Stimulated activated CD8-positive, alpha-beta memory T cell treated with anti-CD3 and anti-CD28 coated beads, Interleukin-7, amount 100 ng/mL, for 48 hours (primary cell): ENCODE measurements around the gene PLXNA1.

Source experiments
- DNase-seq, 2 donors: peaks; one replicate each; pipeline ENCODE4 v3.0.0-alpha.2; 2020; ENCODE audit warnings: low read depth in 1 of 2; ENCODE audit errors: extremely low read depth in 1 of 2

PLXNA1 gene

DNA sequence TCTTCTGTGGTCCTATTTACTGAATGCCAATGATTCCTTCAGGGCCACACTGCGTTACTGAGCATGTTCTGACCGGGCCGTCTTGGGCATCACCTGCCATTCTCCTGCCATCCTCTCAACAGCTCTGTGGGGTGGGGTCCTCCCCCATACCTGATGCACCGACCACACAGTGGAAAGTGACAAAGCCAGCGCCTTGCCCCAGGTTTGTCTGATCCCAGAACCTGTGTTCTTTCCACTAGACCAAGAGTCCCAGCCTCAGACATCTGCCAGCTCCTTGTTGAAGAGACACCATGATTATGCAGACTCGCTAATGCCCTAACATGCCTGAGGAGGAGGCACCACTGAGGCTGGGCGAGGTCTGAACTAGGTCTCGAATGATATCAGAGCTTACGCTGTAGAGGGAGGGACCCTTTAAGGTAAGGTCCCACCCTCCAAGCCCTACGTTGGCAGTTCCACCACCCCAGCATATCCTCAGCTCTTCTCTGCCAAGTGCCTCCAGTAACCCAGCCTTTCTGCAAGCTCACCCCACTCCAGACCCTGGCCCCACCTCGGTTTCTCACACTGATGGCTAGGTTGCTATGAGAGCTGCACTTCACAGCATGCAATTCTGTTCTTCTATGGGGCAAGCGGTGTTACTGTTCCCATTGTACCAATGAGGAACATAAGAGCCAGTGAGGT lies 29.8 kb upstream of the PLXNA1 start:
- no peak for DNase-seq

DNA sequence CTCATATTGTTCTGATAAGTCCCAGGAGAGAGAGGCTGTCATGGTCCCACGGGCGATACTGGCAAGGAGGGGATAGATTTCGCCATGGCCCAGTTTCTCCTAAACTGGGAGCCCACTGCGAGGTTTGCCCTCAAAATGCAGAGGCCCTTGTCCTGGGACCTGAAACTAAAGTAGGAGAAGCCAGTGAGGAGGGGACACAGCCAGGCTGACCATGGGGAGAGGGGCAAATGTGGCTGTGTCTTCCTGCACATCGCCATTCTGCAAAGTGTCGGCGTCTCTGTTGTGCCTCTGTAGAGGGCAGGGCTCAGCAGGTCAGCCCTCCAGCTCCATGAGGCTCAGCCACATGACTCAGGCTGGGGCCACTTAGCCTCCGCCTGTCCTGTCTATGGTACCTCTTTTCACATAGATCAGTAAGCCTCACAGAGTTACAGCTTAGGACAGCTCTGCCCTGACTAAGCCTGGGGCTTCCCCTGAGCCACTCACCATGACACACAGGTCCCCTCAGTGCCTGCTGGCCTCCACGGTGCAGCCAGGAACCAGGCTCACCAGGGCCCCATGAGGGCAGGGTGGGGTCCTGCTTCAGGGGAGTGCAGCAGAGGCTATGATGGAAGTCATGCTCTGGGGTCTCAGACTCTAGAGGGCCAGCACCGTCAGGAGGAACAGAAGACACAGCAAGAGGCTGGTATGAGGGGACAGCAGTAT lies 28.6 kb upstream of the PLXNA1 start:
- DNase-seq = no peak

DNA sequence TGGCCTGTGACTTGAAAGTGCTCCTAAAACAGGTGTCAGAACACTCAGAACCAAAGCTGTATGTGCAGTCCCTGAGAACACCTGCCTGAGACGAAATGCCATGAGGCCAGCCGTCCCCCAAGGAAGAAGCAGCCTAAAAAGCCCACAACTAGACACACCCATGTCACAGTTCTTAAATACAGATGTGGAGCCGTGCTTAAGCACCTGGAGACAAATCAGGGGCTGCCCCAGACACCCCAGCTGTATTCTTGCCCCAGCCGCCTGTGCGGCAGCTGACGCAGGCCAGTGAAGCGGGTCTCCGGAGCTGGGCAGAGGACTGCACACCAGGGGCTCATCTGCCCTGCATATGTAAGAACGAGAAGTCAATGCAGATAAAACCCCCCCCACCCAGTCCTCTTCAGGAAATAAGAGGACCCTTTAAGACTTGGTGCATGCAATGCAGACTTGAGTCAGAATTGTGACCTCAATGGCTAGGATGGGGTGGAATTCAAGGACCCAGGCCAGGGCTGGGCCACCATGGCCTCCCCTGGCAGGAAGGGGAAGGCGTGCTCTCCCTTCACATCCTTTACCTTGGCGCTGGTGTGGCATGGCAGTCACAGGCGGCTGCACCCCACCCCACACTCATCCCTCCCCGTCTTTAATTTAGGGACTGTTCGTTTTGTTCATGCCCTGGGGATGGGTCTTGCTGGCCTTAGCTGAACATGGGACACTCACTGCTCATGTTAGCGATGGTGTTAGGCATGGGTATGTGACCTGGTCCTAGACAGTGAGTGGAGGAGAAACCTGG lies 27.7 kb upstream of the PLXNA1 start:
- DNase-seq = no peak

DNA sequence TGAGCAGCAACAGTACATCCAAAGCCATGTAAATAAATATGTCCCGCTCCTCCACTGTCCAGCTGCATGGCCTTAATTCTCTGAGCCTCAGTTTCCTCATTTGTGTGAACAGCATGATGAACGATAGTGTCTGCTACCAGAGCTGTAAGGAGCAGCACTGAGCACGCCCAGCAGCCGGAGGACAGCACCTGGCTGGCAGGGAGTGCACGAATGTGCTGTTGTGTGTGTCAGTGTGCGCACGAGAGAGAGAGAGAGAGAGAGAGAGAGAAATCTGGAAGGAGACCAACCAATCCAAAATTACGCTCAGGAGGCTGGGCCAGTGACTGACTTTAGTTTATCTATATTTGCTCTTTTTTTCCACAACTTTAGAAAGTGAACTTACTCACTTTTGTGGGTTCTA lies 26.6 kb upstream of the PLXNA1 start:
- no peak for DNase-seq

DNA sequence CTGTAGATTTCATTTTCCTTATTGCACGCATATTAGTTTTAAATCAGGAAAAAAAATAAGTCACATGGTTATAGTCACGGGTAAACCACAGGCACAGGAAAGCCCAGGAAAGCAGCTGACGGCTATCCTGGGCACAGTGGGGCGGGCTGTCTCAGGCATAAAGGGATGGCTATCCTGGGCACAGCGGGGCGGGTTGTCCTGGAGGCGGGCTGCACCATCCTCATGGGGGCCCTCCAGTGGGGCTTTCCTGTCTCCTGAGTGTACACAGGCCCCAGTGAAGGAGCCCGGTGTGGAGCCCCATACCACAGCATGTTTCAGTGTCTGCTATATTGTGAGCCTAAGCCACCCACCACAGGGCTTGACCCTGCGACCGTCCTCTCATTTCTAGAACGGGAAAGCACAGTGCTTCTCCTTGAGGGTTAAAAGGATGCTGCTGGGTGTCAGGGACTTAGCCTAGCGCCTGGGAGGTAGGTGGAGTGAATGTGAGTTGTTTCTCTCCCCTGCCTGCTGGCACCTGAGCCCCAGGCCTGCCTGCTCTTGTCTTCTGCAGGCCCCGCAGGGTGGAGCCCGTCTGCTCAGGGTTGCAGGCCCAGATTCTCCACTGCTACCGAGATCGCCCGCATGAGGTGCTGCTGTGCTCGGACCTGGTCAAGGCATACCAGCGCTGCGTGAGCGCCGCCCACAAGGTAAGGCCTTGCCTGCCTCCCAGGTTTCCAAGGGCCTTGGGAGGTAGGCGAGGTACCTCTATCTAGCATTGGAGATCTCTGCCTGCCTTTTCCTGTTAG lies 25.9 kb upstream of the PLXNA1 start:
- no peak for DNase-seq

DNA sequence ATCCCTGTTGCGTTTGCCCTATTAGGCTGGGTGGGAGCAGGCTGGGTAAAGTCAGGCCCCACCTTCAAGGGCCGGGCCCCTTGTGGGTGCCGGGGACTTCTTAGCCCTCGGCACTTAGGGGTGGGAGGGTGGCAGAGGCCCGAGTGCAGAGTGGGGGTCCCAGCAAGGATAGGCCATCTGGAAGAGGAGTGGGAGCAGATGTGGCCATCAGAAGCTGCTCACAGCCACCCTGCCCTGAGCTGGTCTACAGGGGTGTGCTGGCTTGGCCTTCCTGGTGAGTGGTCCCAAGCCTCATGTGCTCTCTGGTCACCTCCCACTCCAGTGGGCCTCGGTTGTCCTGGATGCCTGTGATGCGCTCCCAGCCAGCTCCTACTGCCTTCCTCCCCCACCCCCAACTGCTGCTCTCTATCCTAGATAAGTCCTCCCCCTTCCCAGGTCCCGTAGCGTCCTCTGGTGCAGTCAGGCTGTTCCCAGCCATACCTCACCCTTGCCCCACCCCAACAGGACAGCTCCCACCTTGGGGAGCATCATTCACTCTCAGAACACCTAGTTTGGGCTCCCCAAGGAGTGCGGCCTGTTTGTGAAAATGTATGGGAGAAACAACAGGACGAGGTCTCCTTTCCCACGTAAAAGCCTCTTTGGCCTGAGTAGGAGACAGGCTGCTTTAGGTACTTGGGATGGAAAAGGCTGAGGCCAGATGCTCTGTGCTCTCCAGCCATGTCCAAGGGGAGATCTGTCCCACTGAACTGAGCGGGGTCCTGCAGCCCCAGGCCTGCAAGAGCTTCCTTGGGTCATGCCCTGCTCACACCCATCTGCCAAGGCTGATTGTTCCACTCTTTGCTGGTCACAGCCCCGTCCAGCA lies 24.9 kb upstream of the PLXNA1 start:
- DNase-seq = no peak

DNA sequence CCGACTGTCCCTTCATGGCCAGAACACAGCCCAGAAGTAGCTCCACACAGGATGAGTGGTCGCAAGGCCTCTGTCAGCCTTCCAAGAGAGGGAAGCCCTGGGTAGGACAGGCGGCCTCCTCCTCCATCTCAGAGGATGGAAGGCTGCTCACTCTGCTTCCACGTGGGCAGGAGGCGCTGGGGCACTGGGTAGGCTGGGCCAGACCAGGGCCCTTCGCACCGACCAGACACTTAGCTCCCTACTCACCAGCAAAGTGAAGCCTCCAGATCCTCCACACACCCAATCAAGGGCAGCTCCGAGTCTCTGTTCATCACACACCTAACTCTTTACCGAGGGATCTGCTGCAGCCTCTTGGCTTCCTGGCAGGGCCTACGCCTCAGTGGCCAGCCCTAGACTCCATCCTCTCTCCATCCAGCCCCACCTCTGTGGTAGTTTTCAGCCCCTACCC lies 24.3 kb upstream of the PLXNA1 start:
- no peak for DNase-seq

DNA sequence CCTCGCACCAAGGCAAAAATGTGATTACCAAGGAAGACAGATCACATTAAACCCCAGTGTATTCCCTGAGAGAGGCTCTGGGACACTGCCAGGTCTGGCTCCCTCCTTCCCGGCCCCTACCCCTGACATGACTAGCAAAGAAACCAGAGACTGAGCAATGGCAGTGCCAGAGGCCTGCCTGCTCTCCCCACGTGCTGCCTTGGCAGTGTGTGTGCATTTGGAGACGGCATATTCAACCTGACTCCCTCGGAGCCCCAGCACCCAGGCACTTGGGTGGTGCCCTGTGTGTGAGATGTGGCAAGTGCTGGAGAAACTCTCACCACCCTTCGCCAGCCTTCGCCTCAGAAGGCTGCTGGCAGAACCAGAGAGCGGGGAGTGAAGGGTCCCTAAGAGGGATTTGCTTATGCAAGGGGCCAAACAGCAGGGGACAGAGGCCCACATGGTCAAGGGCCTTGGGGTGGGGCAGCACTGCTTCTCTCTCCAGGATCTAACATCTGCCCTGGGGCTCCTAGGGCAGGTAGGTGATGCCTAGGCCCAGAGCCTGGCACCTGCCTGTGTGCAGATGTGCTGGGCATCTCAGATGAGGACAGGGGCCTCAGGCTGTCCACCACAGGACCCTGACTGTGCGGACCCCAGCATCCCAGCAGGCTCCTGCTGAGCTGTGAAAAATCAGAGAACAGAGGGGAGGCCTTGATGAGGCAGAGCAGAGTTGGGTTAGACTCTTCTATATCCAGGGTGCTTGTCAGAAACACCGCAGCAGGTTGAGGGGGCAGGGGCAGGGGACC lies 23.6 kb upstream of the PLXNA1 start:
- DNase-seq = no peak

DNA sequence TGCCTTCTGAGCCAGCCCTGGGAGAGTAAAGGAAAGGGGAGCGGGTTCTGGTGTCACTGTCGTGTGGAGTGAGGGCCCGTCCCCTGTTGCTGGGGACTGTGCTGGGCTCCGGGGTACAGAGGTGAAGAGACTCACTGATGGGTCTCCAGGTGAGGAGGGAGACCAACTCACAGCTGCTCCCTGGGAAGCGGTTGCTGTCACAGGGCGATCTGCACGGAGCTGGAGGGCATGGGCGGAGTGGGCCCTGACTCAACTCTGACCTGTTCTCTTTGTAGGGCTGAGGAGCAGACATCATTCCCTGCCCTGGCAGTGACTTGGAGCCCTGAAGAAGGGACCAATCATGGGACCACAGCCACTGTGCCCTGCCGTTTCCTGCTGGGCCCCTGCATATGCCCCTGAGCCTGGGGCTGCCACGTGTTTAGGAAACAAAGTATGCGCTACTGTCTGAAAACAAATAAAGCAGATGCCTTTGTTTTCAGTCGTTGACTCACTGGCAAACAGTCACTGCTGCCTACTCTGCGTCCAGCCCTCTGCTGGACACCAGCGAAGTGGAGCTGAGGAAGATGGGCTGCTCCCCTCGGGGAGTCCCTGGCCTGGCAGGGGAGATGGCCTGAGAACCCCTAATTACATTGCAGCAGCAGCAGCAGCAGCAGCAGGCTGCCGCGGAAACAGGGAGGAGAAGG lies 22.9 kb upstream of the PLXNA1 start:
- DNase-seq = no peak

DNA sequence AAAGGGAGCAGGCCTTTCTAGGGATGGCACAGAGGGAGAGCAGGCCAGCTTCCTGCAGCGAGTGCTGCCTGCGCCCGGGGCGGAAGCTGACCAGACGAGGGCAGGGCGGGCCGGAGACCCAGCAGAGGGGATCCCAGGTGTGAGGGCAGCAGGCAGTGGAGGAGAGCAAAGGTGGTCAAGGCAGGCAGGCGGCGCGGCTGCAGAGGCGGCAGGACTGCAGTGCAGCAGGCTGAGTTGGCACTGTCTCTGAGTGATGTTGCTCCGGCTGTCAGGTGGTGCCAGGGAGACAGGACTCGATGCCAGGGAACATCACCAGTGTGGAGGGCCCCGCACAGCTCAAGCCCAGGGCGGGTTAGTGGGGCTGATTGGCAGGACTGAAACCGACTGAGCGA lies 22.3 kb upstream of the PLXNA1 start:
- DNase-seq = no peak

DNA sequence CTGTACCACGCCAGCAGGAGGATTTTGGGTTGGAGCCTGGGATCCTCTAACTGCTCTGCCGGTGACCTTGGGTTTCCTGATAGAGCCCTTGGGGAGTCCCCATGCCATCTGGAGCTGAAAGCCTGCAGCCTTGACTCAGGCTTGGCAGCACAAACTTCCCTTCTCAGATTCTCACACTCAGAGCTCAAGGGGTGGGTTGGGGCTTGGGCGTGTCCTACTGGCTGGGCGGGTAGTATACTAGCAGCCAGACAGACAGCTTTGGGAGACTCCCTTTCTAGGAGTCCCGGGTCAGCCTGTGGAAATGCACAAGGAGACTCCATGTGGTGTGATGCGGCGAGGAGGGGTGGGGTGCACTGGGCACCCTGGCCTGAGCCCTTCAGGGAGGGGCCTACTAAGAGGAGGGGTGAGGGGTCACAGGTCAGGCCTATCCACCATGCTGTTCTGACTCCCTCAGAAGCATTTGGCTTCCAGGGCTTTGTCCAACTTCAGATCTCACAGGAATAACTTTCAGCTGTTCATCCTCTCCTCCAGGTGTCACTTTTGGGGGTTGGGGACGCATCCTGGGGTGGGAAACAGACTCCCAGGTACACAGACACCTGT lies 21.6 kb upstream of the PLXNA1 start:
- DNase-seq = no peak

DNA sequence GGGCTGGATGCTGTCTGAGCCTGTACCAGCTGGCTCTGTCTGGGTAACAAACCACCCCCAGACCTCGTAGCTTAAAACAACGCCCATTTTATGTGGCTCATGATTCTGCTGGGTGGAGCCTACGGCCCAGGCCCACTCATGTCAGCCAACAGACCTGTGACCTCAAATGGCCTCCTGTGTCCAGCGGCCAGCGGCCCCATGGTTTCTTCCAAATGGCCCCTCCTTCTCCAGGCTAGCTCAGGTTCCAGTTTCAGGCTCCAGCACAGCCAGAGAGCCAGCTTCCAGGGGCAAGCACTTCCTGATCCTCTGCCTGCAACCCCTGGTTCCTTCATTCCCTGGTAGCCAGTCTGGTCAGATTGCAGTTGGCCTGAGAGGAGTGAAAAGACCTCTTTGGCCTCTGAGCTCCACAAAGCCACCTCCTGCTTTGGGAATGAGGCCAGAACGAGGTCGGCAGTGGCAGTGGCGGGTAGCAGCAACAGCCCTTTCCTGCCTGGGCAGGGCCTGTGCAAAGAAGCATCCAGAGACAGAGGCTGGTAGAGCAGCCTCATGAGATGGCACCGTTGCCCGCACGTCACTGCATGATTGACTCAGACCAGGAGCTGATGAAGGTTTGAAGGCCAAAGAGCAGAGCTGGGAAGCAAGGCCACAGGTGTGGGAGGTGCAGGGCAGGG lies 21.0 kb upstream of the PLXNA1 start:
- no peak for DNase-seq

DNA sequence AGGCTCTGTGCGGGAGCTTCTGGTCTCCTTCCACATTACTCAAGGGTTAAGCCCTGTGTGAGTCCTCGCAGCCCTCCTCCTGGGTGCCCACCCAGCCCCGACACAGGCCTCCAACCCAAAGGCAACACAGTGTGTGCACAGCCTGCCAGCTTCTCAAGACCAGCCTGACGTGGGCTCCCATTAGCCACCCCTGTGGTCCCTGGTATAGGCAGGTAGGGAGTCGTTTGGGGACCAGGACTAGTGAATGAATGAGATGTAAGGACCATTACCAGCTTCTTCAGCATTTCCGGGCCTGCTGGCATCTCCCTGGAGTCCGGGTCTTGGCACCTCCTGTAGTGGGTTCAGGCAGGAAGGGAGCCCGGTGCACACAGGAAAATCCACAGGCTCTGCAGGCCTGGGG lies 20.2 kb upstream of the PLXNA1 start:
- no peak for DNase-seq

DNA sequence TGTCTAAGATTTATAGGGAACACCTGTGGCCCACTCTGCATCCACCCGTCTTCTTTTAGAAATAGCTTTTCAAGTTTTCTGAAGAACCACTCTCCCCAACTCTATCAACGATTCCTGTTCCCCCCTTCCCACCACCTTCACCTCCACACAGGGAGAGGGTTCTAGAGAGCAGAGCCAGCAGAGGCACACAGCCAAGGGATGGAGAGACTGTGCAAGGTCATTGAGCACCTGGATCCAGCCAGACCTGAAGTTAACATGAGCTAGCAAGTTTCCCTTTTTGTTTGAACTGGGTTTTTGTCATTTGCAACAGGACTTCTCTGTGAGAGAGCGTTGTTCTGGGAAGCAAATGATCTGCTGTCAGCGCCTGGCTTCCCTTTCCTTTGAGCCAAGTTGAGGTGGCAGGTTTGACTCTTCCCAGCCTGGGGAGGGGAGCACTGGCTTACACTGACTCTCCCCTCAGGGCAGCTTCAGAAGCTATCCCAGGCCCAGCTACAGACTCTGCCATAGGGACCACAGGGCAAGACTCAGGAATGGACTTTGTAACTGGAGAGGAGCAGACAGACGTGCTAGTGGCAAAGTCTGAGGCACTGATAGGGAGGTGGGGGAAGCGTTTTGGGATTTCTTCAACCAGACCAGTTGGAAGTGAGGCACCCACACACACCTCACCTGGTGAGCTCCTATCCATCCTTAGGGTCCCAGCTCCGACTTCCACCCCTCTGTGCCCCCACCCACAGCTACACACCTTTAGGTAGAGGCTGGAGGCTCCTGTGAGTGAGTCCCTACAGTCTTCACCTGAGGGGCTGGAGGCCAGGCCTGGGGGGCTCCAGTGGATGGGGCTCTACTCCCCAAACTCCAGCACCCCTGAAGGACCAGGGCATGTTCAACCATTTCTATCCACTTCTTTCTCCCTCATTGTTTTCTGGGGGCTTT lies 19.4 kb upstream of the PLXNA1 start:
- no peak for DNase-seq

DNA sequence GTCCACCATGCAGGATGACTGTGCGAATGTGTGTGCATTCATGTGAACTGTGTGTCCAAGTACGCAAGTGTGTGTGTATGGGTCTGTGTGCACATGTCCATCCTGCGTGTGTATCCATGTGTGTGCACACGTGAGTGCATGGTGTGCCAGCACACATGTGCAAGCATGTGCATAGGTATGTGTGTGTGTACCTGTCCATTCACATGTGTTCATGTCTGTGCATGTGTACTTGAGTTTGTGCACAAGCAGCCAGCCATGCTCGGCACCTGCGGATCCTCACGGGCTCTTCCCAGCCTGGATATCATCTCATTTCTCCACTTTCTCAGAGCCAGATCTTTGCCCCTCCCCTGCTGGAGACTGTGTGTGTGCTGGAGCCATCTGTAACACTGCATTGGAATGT lies 18.7 kb upstream of the PLXNA1 start:
- no peak for DNase-seq

DNA sequence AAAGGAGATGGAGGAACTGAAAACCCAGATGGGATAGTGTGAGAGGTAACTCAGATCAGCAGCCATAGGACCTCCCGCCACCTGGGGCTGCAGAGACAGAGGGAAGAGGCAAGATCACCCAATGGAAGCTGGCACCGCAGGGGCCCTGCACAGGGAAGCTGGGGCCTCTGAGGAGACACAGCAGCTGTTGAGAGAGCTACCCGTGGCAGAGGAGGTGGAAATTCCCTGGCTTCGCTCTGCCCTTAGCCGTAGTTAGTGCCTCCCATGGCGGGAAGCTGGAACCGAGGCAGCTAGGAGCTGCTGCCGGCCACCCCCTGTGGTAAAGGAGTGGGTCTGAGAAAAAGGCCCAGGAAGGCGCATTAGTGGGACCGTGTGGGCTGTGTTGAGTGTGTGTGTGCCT lies 18.0 kb upstream of the PLXNA1 start:
- no peak for DNase-seq

DNA sequence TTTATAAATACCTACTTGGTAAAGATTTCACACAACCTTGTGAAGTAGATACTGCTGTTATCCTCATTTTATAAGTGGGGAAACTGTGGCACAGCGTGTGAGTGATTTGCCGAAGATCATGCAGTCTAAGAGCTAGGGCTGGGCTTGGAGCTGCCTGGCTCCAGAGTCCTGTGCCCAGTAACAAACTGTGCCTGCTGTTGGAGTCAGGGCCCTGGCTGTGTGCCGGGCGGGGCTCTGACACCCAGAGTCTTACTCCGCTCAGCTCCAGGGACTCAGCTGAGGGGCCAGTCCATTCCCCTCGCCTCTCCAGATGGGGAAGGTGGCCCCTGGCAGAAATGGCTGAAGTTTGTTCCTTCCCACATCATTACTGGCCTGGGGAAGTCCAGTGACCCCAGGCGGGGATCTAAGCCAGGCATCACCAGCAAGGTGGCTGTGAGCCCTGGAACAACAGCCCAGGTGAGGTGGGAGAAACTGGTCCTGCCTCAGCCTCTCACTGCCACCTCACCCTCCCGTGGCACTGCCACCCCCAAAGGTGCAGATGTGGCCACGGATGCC lies 17.3 kb upstream of the PLXNA1 start:
- DNase-seq = no peak
